ENCODE measurements around the gene HOXD13.

Gene HOXD13

GRCh38 chr2:176082824-176083751, 9.4 kb upstream of the HOXD13 start:
- no peak for TF ChIP-seq POLR2A (IDR thresholded peaks at IDR 0.05; ENCODE audit: low read depth, low read length)
- no peak for TF ChIP-seq TAF1 (IDR thresholded peaks at IDR 0.05; ENCODE audit: borderline replicate concordance, low read depth, low read length)
- TF ChIP-seq POLR2AphosphoS5 (IDR thresholded peaks at IDR 0.05; ENCODE audit: low read depth, low read length): no peak
- FAIRE-seq (no peak), DNase-seq (ENCODE audit: insufficient read length) (no peak)

- DNase-seq (ENCODE audit: insufficient read length): no peak
- FAIRE-seq: no peak
- TF ChIP-seq POLR2A (IDR thresholded peaks at IDR 0.05; ENCODE audit: low read depth, low read length) (no peak), POLR2AphosphoS5 (IDR thresholded peaks at IDR 0.05; ENCODE audit: low read depth, low read length) (no peak), TAF1 (IDR thresholded peaks at IDR 0.05; ENCODE audit: borderline replicate concordance, low read depth, low read length) (no peak)
These were observed 8.7 kb upstream of the HOXD13 start, which contains the start of gene EVX2 for GRCh38 chr2:176083796-176084261. Gene EVX2 (minus strand): TSS chr2:176083962. CDS start chr2:176083776, 186 bp downstream.

GRCh38 chr2:176084611-176085119, 7.9 kb upstream of the HOXD13 start:
- DNase-seq (ENCODE audit: insufficient read length) (no peak), FAIRE-seq (no peak)
- no peak for TF ChIP-seq POLR2A (IDR thresholded peaks at IDR 0.05; ENCODE audit: low read depth, low read length)
- no peak for TF ChIP-seq POLR2AphosphoS5 (IDR thresholded peaks at IDR 0.05; ENCODE audit: low read depth, low read length)
- no peak for TF ChIP-seq TAF1 (IDR thresholded peaks at IDR 0.05; ENCODE audit: borderline replicate concordance, low read depth, low read length)

- no peak for TF ChIP-seq TAF1 (IDR thresholded peaks at IDR 0.05; ENCODE audit: borderline replicate concordance, low read depth, low read length)
- TF ChIP-seq POLR2A (IDR thresholded peaks at IDR 0.05; ENCODE audit: low read depth, low read length): no peak
- no peak for TF ChIP-seq POLR2AphosphoS5 (IDR thresholded peaks at IDR 0.05; ENCODE audit: low read depth, low read length)
- FAIRE-seq (no peak), DNase-seq (ENCODE audit: insufficient read length) (no peak)
These were observed 7.3 kb upstream of the HOXD13 start for GRCh38 chr2:176085120-176085788.

- FAIRE-seq (no peak), DNase-seq (ENCODE audit: insufficient read length) (no peak)
- no peak for TF ChIP-seq POLR2A (IDR thresholded peaks at IDR 0.05; ENCODE audit: low read depth, low read length)
- no peak for TF ChIP-seq POLR2AphosphoS5 (IDR thresholded peaks at IDR 0.05; ENCODE audit: low read depth, low read length)
- no peak for TF ChIP-seq TAF1 (IDR thresholded peaks at IDR 0.05; ENCODE audit: borderline replicate concordance, low read depth, low read length)
These were observed 6.4 kb upstream of the HOXD13 start for GRCh38 chr2:176085861-176086771.

DNA sequence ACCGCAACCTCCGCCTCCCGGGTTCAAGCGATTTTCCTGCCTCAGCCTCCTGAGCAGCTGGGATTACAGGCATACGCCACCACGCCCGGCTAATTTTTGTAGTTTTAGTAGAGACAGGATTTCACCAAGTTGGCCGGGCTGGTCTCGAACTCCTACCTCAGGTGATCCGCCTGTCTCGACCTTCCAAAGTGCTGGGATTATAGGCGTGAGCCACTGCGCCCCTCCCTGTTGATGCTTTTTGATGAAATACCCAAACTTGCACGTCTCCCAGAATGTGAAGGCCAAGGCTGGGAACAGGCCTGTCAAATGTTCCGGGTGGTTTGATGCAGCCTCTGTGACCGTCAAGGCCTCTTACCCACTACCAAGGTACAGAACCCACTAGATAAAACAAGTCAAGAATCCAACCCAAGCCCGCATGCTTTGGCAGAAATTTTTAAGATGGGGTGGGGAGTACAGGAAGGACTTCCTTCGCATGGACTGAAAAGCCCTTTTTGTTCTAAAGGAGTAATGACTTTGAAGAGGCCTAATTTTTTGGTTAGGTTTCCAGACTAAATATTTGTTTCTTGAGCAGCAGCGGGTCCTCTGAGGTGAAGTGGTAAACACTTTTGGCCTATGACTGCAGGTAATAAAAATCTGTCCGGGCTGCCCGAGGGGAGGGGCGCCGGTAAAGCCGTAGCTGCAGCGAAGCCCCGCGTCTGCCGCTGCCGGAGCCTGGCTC, 5.0 kb upstream of the HOXD13 start:
- DNase-seq (ENCODE audit: insufficient read length): no peak
- FAIRE-seq: no peak
- TF ChIP-seq POLR2AphosphoS5 (IDR thresholded peaks at IDR 0.05; ENCODE audit: low read depth, low read length) (no peak), POLR2A (IDR thresholded peaks at IDR 0.05; ENCODE audit: low read depth, low read length) (no peak), TAF1 (IDR thresholded peaks at IDR 0.05; ENCODE audit: borderline replicate concordance, low read depth, low read length) (no peak)

DNA sequence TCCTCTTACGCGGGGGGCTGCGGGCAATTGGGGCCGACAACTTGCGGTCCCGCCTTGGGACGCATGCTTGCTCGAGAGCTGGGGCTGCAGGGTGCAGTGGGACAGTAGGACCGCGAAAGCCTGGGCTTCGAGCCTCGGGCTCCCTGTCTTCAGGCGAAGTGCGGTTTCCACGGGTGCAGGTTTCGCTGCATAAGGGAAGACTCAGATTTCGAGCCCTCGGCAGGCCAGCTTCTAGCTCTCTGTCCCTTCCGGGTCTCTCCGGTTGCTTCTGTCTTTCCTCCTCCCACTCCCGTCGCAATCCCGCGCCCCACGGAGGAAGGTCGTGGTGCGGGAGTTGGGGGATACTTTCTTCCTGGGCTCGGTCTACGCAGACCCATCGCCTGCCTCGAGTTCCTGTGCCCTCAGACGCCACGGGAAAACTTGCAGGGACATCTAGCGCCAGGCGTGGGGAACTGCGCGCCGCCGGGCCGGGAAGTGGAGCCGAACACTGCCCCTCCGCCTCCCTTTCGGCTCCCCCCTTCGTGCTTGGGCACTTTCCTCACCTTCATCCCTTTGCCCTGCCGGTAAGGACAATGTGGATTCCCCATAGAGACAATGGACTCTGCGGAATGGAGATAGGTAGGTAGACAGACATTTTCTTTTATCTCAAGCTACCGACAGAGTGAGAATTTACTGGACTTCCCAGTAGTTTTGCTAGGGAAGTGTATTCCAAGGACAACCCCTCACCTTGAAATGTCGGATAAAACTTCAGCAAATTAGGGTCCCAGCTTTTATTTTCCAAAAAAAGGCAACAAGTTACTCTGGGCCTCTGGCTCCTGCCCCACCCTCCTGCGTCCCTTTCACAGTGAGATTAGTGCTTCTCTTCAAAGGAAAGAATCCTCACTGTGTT, 4.2 kb upstream of the HOXD13 start:
- FAIRE-seq (peak; percentile 42), DNase-seq (ENCODE audit: insufficient read length) (no peak)

GRCh38 chr2:176088937-176089842, 3.3 kb upstream of the HOXD13 start:
- DNase-seq (ENCODE audit: insufficient read length) (no peak), FAIRE-seq (no peak)
- TF ChIP-seq TAF1 (IDR thresholded peaks at IDR 0.05; ENCODE audit: borderline replicate concordance, low read depth, low read length) (no peak), POLR2A (IDR thresholded peaks at IDR 0.05; ENCODE audit: low read depth, low read length) (no peak), POLR2AphosphoS5 (IDR thresholded peaks at IDR 0.05; ENCODE audit: low read depth, low read length) (no peak)

More for the DNA sequence above, 4.2 kb upstream of the HOXD13 start:
- TF ChIP-seq POLR2AphosphoS5 (IDR thresholded peaks at IDR 0.05; ENCODE audit: low read depth, low read length): no peak
- no peak for TF ChIP-seq POLR2A (IDR thresholded peaks at IDR 0.05; ENCODE audit: low read depth, low read length)
- no peak for TF ChIP-seq TAF1 (IDR thresholded peaks at IDR 0.05; ENCODE audit: borderline replicate concordance, low read depth, low read length)

Data from GM12892 (cell line).